Astrocyte (in vitro differentiated cells and primary cell): ENCODE results near the gene CSK. TPM values are rescaled to one million over a fixed set of nuclear protein-coding genes. Genes with fewer than 3 reads are reported as not detected.

ENCODE experiments used
- DNase-seq: peaks from one replicate; pipeline ENCODE4 v3.0.0-alpha.2; 2010; ENCODE audit warnings: low read depth
- FAIRE-seq: peaks from 2 replicates; lab custom pipeline; 2011; peaks lifted over from hg19 to GRCh38; lab: Jason Lieb, UNC
- H2AFZ ChIP-seq: 2 replicates; pipeline ENCODE4 v1.6.0; 2012; ENCODE audit warnings: low read depth, low read length, inconsistent platforms
- H3K27ac ChIP-seq: 2 replicates; pipeline ENCODE4 v1.5.1; 2011; ENCODE audit warnings: low read depth, low read length, inconsistent platforms
- H3K27me3 ChIP-seq: 2 replicates; pipeline ENCODE4 v1.6.0; 2011; ENCODE audit warnings: low read length, inconsistent platforms; ENCODE audit not compliant: insufficient read depth
- H3K36me3 ChIP-seq: 2 replicates; pipeline ENCODE4 v1.5.1; 2011; ENCODE audit warnings: low read length, inconsistent platforms; ENCODE audit not compliant: insufficient read depth
- H3K4me1 ChIP-seq: 2 replicates; pipeline ENCODE4 v1.5.1; 2011; ENCODE audit warnings: low read length, inconsistent platforms; ENCODE audit not compliant: insufficient read depth
- H3K4me2 ChIP-seq: 2 replicates; pipeline ENCODE4 v1.6.0; 2012; ENCODE audit warnings: low read length, inconsistent platforms
- H3K4me3 ChIP-seq: 2 replicates; pipeline ENCODE4 v1.5.1; 2011; ENCODE audit warnings: low read depth, mild to moderate bottlenecking, low read length, inconsistent platforms; ENCODE audit not compliant: insufficient read depth
- H3K79me2 ChIP-seq: 2 replicates; pipeline ENCODE4 v1.6.0; 2012; ENCODE audit warnings: mild to moderate bottlenecking, low read length, inconsistent platforms; ENCODE audit not compliant: insufficient read depth
- H3K9ac ChIP-seq: 2 replicates; pipeline ENCODE4 v1.6.0; 2012; ENCODE audit warnings: mild to moderate bottlenecking, low read length, inconsistent platforms
- H3K9me3 ChIP-seq: 2 replicates; pipeline ENCODE4 v1.5.1; 2012; ENCODE audit warnings: low read depth, mild to moderate bottlenecking, low read length, inconsistent platforms; ENCODE audit not compliant: insufficient read depth
- H4K20me1 ChIP-seq: 2 replicates; pipeline ENCODE4 v1.6.0; 2012; ENCODE audit warnings: low read length, inconsistent platforms; ENCODE audit not compliant: insufficient read depth
- H3K27ac Mint-ChIP-seq: one replicate; pipeline ENCODE4 v1.8.0; 2021; ENCODE audit warnings: mild to moderate bottlenecking, mixed read lengths; ENCODE audit not compliant: unreplicated experiment
- H3K27me3 Mint-ChIP-seq: one replicate; pipeline ENCODE4 v1.8.0; 2021; ENCODE audit warnings: low read depth, mixed read lengths; ENCODE audit not compliant: unreplicated experiment
- H3K36me3 Mint-ChIP-seq: one replicate; pipeline ENCODE4 v1.8.0; 2021; ENCODE audit warnings: low read depth, mixed read lengths; ENCODE audit not compliant: unreplicated experiment
- H3K4me1 Mint-ChIP-seq: one replicate; pipeline ENCODE4 v1.8.0; 2021; ENCODE audit warnings: low read depth, mixed read lengths; ENCODE audit not compliant: unreplicated experiment
- H3K4me3 Mint-ChIP-seq: one replicate; pipeline ENCODE4 v1.8.0; 2021; ENCODE audit warnings: mild to moderate bottlenecking, moderate library complexity, mixed read lengths; ENCODE audit not compliant: unreplicated experiment
- H3K9me3 Mint-ChIP-seq: one replicate; pipeline ENCODE4 v1.8.0; 2021; ENCODE audit warnings: mild to moderate bottlenecking, mixed read lengths; ENCODE audit not compliant: unreplicated experiment
- CTCF ChIP-seq: IDR thresholded peaks from 2 replicates; pipeline ENCODE4 v1.5.1; 2011; ENCODE audit warnings: low read depth, mild to moderate bottlenecking, inconsistent platforms, low read length, moderate library complexity; ENCODE audit not compliant: insufficient read depth
- EZH2 ChIP-seq: IDR thresholded peaks from 2 replicates; pipeline ENCODE4 v1.6.1; 2012; ENCODE audit warnings: mild to moderate bottlenecking, low read length, inconsistent platforms; ENCODE audit not compliant: insufficient read depth
- total RNA-seq: library from RNA; stranded (reverse); gene quantifications from 2 replicates; pipeline ENCODE4 v1.2.1, GENCODE V29; 2021

CSK gene
- total RNA-seq, 1 donor from 2014 or later = 49.8 TPM

GRCh38 chr15:74762791-74763150, 19.1 kb upstream of the CSK start:
- Histone ChIP-seq H2AFZ (no peak overlapping the region), H4K20me1 (no peaks in the 10 kb centered on the region), H3K79me2 (no peaks in the 10 kb centered on the region), H3K9me3 (no peaks in the 10 kb centered on the region), H3K4me2 (no peak overlapping the region), H3K27me3 (no peaks in the 10 kb centered on the region), H3K4me3 (no peak overlapping the region), H3K27ac (no peak overlapping the region), H3K4me1 (no peaks in the 10 kb centered on the region), H3K36me3 (no peaks in the 10 kb centered on the region), H3K9ac (no peak overlapping the region)
- no peaks in the 10 kb centered on the region for H3K4me1 Mint-ChIP-seq
- H3K27ac Mint-ChIP-seq = no peak overlapping the region
- TF ChIP-seq CTCF (no peak), EZH2 (no peak)
- H3K4me3 Mint-ChIP-seq = no peak overlapping the region
- no peaks in the 10 kb centered on the region for H3K9me3 Mint-ChIP-seq
- H3K27me3 Mint-ChIP-seq = peaks cover 16% of the 10 kb centered on the region
- H3K36me3 Mint-ChIP-seq = no peaks in the 10 kb centered on the region
- DNase-seq = no peak
- no peak for FAIRE-seq

GRCh38 chr15:74763416-74763815, 18.5 kb upstream of the CSK start:
- Histone ChIP-seq H3K9ac (no peak overlapping the region), H4K20me1 (no peaks in the 10 kb centered on the region), H3K36me3 (no peaks in the 10 kb centered on the region), H3K27me3 (peaks cover 3% of the 10 kb centered on the region), H3K4me2 (no peak overlapping the region), H3K27ac (no peak overlapping the region), H2AFZ (no peak overlapping the region), H3K4me3 (no peak overlapping the region), H3K9me3 (no peaks in the 10 kb centered on the region), H3K79me2 (no peaks in the 10 kb centered on the region), H3K4me1 (no peaks in the 10 kb centered on the region)
- FAIRE-seq (no peak), DNase-seq (no peak)
- Mint-ChIP-seq H3K9me3 (no peaks in the 10 kb centered on the region), H3K4me3 (no peak overlapping the region), H3K27me3 (peaks cover 16% of the 10 kb centered on the region), H3K36me3 (no peaks in the 10 kb centered on the region), H3K27ac (no peak overlapping the region), H3K4me1 (no peaks in the 10 kb centered on the region)
- TF ChIP-seq CTCF (no peak), EZH2 (no peak)

GRCh38 chr15:74767167-74768098, 14.4 kb upstream of the CSK start:
- Histone ChIP-seq H3K27ac (no peak overlapping the region), H2AFZ (no peak overlapping the region), H3K36me3 (no peaks in the 10 kb centered on the region), H3K79me2 (no peaks in the 10 kb centered on the region), H3K27me3 (peaks cover 13% of the 10 kb centered on the region), H3K9ac (no peak overlapping the region), H3K9me3 (no peaks in the 10 kb centered on the region), H3K4me3 (no peak overlapping the region), H3K4me2 (no peak overlapping the region), H4K20me1 (no peaks in the 10 kb centered on the region), H3K4me1 (no peaks in the 10 kb centered on the region)
- Mint-ChIP-seq H3K9me3 (no peaks in the 10 kb centered on the region), H3K4me1 (peaks cover 2% of the 10 kb centered on the region), H3K27me3 (peaks cover 21% of the 10 kb centered on the region), H3K4me3 (no peak overlapping the region), H3K27ac (no peak overlapping the region), H3K36me3 (no peaks in the 10 kb centered on the region)
- FAIRE-seq (no peak), DNase-seq (no peak)
- TF ChIP-seq CTCF = no peak
- no peak for TF ChIP-seq EZH2
